ENCODE data around the gene ARL9. TPM values are rescaled to one million over a fixed set of nuclear protein-coding genes. Genes with fewer than 3 reads are reported as not detected.
"Not testable (repeated sequence)": the region's sequence is repeated elsewhere in the genome, so short reads cannot be mapped to it uniquely, and the experiment has no call there.

ARL9 gene
- total RNA-seq, 1 experiment from 2014 or later, result 0.36 TPM

DNA sequence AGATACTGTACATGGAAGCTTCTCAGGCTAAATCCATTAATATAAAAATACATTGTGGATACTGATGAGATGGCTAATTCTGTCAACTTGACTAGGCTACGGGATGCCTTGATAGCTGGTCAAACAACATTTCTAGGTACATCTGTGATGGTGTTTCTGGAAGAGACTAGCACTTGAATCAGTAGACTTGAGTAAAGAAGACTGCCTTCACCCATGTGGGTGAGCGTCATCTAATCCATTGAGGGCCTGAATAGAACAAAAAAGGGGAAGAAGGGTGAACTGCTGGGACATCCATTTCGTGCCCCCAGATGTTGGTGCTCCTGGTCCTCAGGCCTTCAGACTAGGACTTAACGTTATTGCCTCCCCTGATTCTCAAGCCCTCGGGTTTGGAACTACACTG, 41.9 kb upstream of the ARL9 start:
- H3K4me1 Mint-ChIP-seq (ENCODE audit: low read depth, unreplicated experiment), result peaks cover 6% of the 10 kb centered on the region
- no peak overlapping the region for H3K27ac Mint-ChIP-seq (ENCODE audit: unreplicated experiment)

DNA sequence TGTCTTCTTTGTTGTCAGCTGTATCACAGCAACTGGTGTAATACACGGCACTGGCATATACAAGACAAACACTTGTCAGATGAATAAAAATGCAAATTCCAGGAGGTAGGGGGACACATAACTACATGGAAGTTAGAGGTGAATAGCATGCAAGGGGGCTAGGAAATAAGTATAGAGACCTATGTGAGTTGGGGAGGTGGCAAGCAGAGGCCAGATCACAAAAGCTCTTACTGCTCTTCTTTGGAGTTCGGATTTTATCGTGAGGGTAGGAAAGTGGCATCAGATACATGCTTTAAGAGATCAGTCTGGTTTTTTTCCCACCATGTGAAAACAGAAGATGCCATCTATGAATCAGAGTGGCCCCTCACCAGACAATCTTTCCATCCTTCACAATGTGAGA, 41.0 kb upstream of the ARL9 start:
- peaks cover 6% of the 10 kb centered on the region for H3K4me1 Mint-ChIP-seq (ENCODE audit: low read depth, unreplicated experiment)
- TF ChIP-seq CTCF (IDR thresholded peaks at IDR 0.05; ENCODE audit: insufficient read depth in 1 of 2, low read depth in 1 of 2, low read length in 1 of 2, severe bottlenecking in 1 of 2, unreplicated experiment in 1 of 2), result no peak
- no peak for DNase-seq
- H3K27me3 ChIP-seq (replicated peaks; ENCODE audit: control insufficient read depth, insufficient read depth, low read length), result no peaks in the 10 kb centered on the region
- H3K36me3 ChIP-seq (ENCODE audit: control insufficient read depth, insufficient read depth, low read length), result peaks cover 2% of the 10 kb centered on the region; the same call in 1 of the 2 replicates
- H3K4me1 ChIP-seq, result peaks cover 20% of the 10 kb centered on the region
- POLR2A ChIA-PET, result no interaction called here
- no peak overlapping the region for H3K4me3 ChIP-seq (ENCODE audit: low read depth, low read length)
- H3K9me3 Mint-ChIP-seq (ENCODE audit: unreplicated experiment), result no peaks in the 10 kb centered on the region
- intact Hi-C loops (cut with micrococcal nuclease; ENCODE audit: unreplicated experiment), result no loop called here
- H3K9me3 ChIP-seq, result no peaks in the 10 kb centered on the region
- no peaks in the 10 kb centered on the region for H3K27me3 Mint-ChIP-seq (ENCODE audit: insufficient read depth, unreplicated experiment)
- BruUV-seq (replicated peaks), result no TSS peak
- H3K36me3 Mint-ChIP-seq (ENCODE audit: insufficient read depth, unreplicated experiment), result peaks cover 71% of the 10 kb centered on the region
- CTCF ChIA-PET, result no interaction called here
- peak overlapping the region; percentile 19 for H3K4me3 Mint-ChIP-seq (ENCODE audit: unreplicated experiment)
- peak overlapping the region; percentile 17 for H3K27ac Mint-ChIP-seq (ENCODE audit: unreplicated experiment)

More for the DNA sequence above, 41.9 kb upstream of the ARL9 start:
- no TSS peak for BruUV-seq (replicated peaks)
- H3K9me3 Mint-ChIP-seq (ENCODE audit: unreplicated experiment), result no peaks in the 10 kb centered on the region
- intact Hi-C loops (cut with micrococcal nuclease; ENCODE audit: unreplicated experiment), result no loop called here
- Histone ChIP-seq H3K4me1 (peaks cover 11% of the 10 kb centered on the region), H3K9me3 (no peaks in the 10 kb centered on the region), H3K36me3 (ENCODE audit: control insufficient read depth, insufficient read depth, low read length) (peaks cover 2% of the 10 kb centered on the region; the same call in 1 of the 2 replicates), H3K27me3 (replicated peaks; ENCODE audit: control insufficient read depth, insufficient read depth, low read length) (no peaks in the 10 kb centered on the region), H3K4me3 (ENCODE audit: low read depth, low read length) (no peak overlapping the region)
- CTCF ChIA-PET, result no interaction called here
- DNase-seq, result no peak
- POLR2A ChIA-PET, result interaction anchor here (0.6 kb wide), 1 partner anchor 1936 kb away, joined by 7 read pairs; no protein-coding TSS in a partner anchor
- peaks cover 75% of the 10 kb centered on the region for H3K36me3 Mint-ChIP-seq (ENCODE audit: insufficient read depth, unreplicated experiment)
- no peak for TF ChIP-seq CTCF (IDR thresholded peaks at IDR 0.05; ENCODE audit: insufficient read depth in 1 of 2, low read depth in 1 of 2, low read length in 1 of 2, severe bottlenecking in 1 of 2, unreplicated experiment in 1 of 2)
- no peak overlapping the region for H3K4me3 Mint-ChIP-seq (ENCODE audit: unreplicated experiment)
- no peaks in the 10 kb centered on the region for H3K27me3 Mint-ChIP-seq (ENCODE audit: insufficient read depth, unreplicated experiment)

- intact Hi-C loops (cut with micrococcal nuclease; ENCODE audit: unreplicated experiment), result loop anchor here (2.0 kb wide), 1 partner anchor 31 kb away; the partner anchor contains the start of gene PPAT
- Histone ChIP-seq H3K27me3 (replicated peaks; ENCODE audit: control insufficient read depth, insufficient read depth, low read length) (no peaks in the 10 kb centered on the region), H3K4me3 (ENCODE audit: low read depth, low read length) (peak overlapping the region; percentile 76), H3K36me3 (ENCODE audit: control insufficient read depth, insufficient read depth, low read length) (peaks cover 2% of the 10 kb centered on the region; the same call in 1 of the 2 replicates), H3K9me3 (no peaks in the 10 kb centered on the region), H3K4me1 (peaks cover 20% of the 10 kb centered on the region)
- no TSS peak for BruUV-seq (replicated peaks)
- peak in 1 of 2 experiments; percentile 7 for DNase-seq
- Mint-ChIP-seq H3K36me3 (ENCODE audit: insufficient read depth, unreplicated experiment) (peaks cover 71% of the 10 kb centered on the region), H3K27me3 (ENCODE audit: insufficient read depth, unreplicated experiment) (no peaks in the 10 kb centered on the region), H3K4me1 (ENCODE audit: low read depth, unreplicated experiment) (peaks cover 6% of the 10 kb centered on the region), H3K27ac (ENCODE audit: unreplicated experiment) (peak overlapping the region; percentile 99), H3K9me3 (ENCODE audit: unreplicated experiment) (no peaks in the 10 kb centered on the region), H3K4me3 (ENCODE audit: unreplicated experiment) (peak overlapping the region; percentile 99)
- no peak for TF ChIP-seq CTCF (IDR thresholded peaks at IDR 0.05; ENCODE audit: insufficient read depth in 1 of 2, low read depth in 1 of 2, low read length in 1 of 2, severe bottlenecking in 1 of 2, unreplicated experiment in 1 of 2)
- POLR2A ChIA-PET, result interaction anchor here (0.6 to 2.1 kb wide), 3 partner anchors 17 to 79 kb away, joined by 4 to 17 read pairs (median 7); partner anchors contain the start of genes PAICS and PPAT
- CTCF ChIA-PET, result no interaction called here
Measured at GRCh38 chr4:56465599-56466295, 39.8 kb upstream of the ARL9 start.

- H3K4me3 Mint-ChIP-seq (ENCODE audit: unreplicated experiment), result peak overlapping the region; percentile 99
- H3K4me1 Mint-ChIP-seq (ENCODE audit: low read depth, unreplicated experiment); H3K27me3 ChIP-seq (replicated peaks; ENCODE audit: control insufficient read depth, insufficient read depth, low read length); H3K36me3 ChIP-seq (ENCODE audit: control insufficient read depth, insufficient read depth, low read length); BruUV-seq (replicated peaks); H3K27me3 Mint-ChIP-seq (ENCODE audit: insufficient read depth, unreplicated experiment); H3K9me3 Mint-ChIP-seq (ENCODE audit: unreplicated experiment); CTCF ChIA-PET; H3K9me3 ChIP-seq: not testable (repeated sequence)
- H3K27ac Mint-ChIP-seq (ENCODE audit: unreplicated experiment), result peak overlapping the region; percentile 99
- Histone ChIP-seq H3K4me3 (ENCODE audit: low read depth, low read length) (peak overlapping the region; percentile 76), H3K4me1 (peaks cover 20% of the 10 kb centered on the region)
- intact Hi-C loops (cut with micrococcal nuclease; ENCODE audit: unreplicated experiment), result loop anchor here (2.0 kb wide), 1 partner anchor 32 kb away; the partner anchor contains the start of gene PPAT
- peaks cover 69% of the 10 kb centered on the region for H3K36me3 Mint-ChIP-seq (ENCODE audit: insufficient read depth, unreplicated experiment)
- POLR2A ChIA-PET, result interaction anchor here (0.5 to 2.1 kb wide), 4 partner anchors 17 to 80 kb away, joined by 4 to 17 read pairs (median 6); partner anchors contain the start of genes PAICS and PPAT
- DNase-seq, result peak; percentile 52 to 68
Measured at GRCh38 chr4:56466296-56466761, 39.3 kb upstream of the ARL9 start.

Data from Caco-2 (cell line).